ENCODE results near the gene SPZ1.
A peak's percentile ranks its signal among the peaks of the same experiment; 100 is the strongest.
"Not testable (repeated sequence)": the region's sequence is repeated elsewhere in the genome, so short reads cannot be mapped to it uniquely, and the experiment has no call there.

The SPZ1 gene

GRCh38 chr5:80341016-80341775, 21.4 kb downstream of the SPZ1 start:
- no peaks in the 10 kb centered on the region for H3K9me3 ChIP-seq (ENCODE audit: insufficient read depth, low read length)

GRCh38 chr5:80343067-80343466, 23.3 kb downstream of the SPZ1 start:
- H3K4me1 ChIP-seq (ENCODE audit: low read length), result no peaks in the 10 kb centered on the region
- no peaks in the 10 kb centered on the region for H3K9me3 ChIP-seq (ENCODE audit: insufficient read depth, low read length)
- no peaks in the 10 kb centered on the region for H3K27me3 ChIP-seq (ENCODE audit: low read depth, low read length)
- no peak overlapping the region for H3K4me3 ChIP-seq (ENCODE audit: low read length)
- no peak overlapping the region for H3K27ac ChIP-seq (ENCODE audit: low read length)
- no peaks in the 10 kb centered on the region for H4K20me1 ChIP-seq (ENCODE audit: insufficient read depth, low read length)
- H3K36me3 ChIP-seq (replicated peaks; ENCODE audit: low read depth, low read length), result no peaks in the 10 kb centered on the region
- no peak overlapping the region for H3K9ac ChIP-seq (ENCODE audit: low read length)
- no peaks in the 10 kb centered on the region for H3K79me2 ChIP-seq (ENCODE audit: low read length)
- no peak for TF ChIP-seq EZH2phosphoT487 (IDR thresholded peaks at IDR 0.05; ENCODE audit: low read depth)
- no peak for TF ChIP-seq CTCF (IDR thresholded peaks at IDR 0.05; ENCODE audit: low read depth, low read length)
- no peak overlapping the region for H3K4me2 ChIP-seq (ENCODE audit: low read length)
- H2AFZ ChIP-seq (ENCODE audit: low read depth, low read length), result no peak overlapping the region

More at GRCh38 chr5:80341016-80341775, 21.4 kb downstream of the SPZ1 start:
- Histone ChIP-seq H3K27me3 (ENCODE audit: low read depth, low read length) (no peaks in the 10 kb centered on the region), H4K20me1 (ENCODE audit: insufficient read depth, low read length) (no peaks in the 10 kb centered on the region), H3K9ac (ENCODE audit: low read length) (no peak overlapping the region), H3K27ac (ENCODE audit: low read length) (no peak overlapping the region), H3K4me3 (ENCODE audit: low read length) (no peak overlapping the region), H3K79me2 (ENCODE audit: low read length) (no peaks in the 10 kb centered on the region), H3K4me2 (ENCODE audit: low read length) (no peak overlapping the region), H2AFZ (ENCODE audit: low read depth, low read length) (no peak overlapping the region), H3K4me1 (ENCODE audit: low read length) (peaks cover 5% of the 10 kb centered on the region; the same call in 1 of the 2 replicates), H3K36me3 (replicated peaks; ENCODE audit: low read depth, low read length) (no peaks in the 10 kb centered on the region)
- TF ChIP-seq EZH2phosphoT487 (IDR thresholded peaks at IDR 0.05; ENCODE audit: low read depth) (no peak), CTCF (IDR thresholded peaks at IDR 0.05; ENCODE audit: low read depth, low read length) (no peak)

GRCh38 chr5:80346055-80346454, 26.3 kb downstream of the SPZ1 start:
- peak; percentile 63 for TF ChIP-seq CTCF (IDR thresholded peaks at IDR 0.05; ENCODE audit: low read depth, low read length)
- no peak for TF ChIP-seq EZH2phosphoT487 (IDR thresholded peaks at IDR 0.05; ENCODE audit: low read depth)
- H3K27me3 ChIP-seq (ENCODE audit: low read depth, low read length), result no peaks in the 10 kb centered on the region
- no peaks in the 10 kb centered on the region for H3K79me2 ChIP-seq (ENCODE audit: low read length)
- H3K4me2 ChIP-seq (ENCODE audit: low read length), result no peak overlapping the region
- H3K4me3 ChIP-seq (ENCODE audit: low read length), result no peak overlapping the region
- no peaks in the 10 kb centered on the region for H3K4me1 ChIP-seq (ENCODE audit: low read length)
- no peaks in the 10 kb centered on the region for H4K20me1 ChIP-seq (ENCODE audit: insufficient read depth, low read length)
- no peak overlapping the region for H3K9ac ChIP-seq (ENCODE audit: low read length)
- no peaks in the 10 kb centered on the region for H3K36me3 ChIP-seq (replicated peaks; ENCODE audit: low read depth, low read length)
- no peak overlapping the region for H2AFZ ChIP-seq (ENCODE audit: low read depth, low read length)
- no peaks in the 10 kb centered on the region for H3K9me3 ChIP-seq (ENCODE audit: insufficient read depth, low read length)
- H3K27ac ChIP-seq (ENCODE audit: low read length), result no peak overlapping the region

GRCh38 chr5:80348171-80348570, 28.4 kb downstream of the SPZ1 start:
- Histone ChIP-seq H3K4me3 (ENCODE audit: low read length) (no peak overlapping the region), H3K9ac (ENCODE audit: low read length) (no peak overlapping the region), H3K36me3 (replicated peaks; ENCODE audit: low read depth, low read length) (no peaks in the 10 kb centered on the region), H3K27me3 (ENCODE audit: low read depth, low read length) (no peaks in the 10 kb centered on the region), H3K27ac (ENCODE audit: low read length) (no peak overlapping the region), H3K9me3 (ENCODE audit: insufficient read depth, low read length) (no peaks in the 10 kb centered on the region), H3K4me1 (ENCODE audit: low read length) (no peaks in the 10 kb centered on the region), H2AFZ (ENCODE audit: low read depth, low read length) (no peak overlapping the region), H3K79me2 (ENCODE audit: low read length) (no peaks in the 10 kb centered on the region), H4K20me1 (ENCODE audit: insufficient read depth, low read length) (no peaks in the 10 kb centered on the region), H3K4me2 (ENCODE audit: low read length) (no peak overlapping the region)
- TF ChIP-seq EZH2phosphoT487 (IDR thresholded peaks at IDR 0.05; ENCODE audit: low read depth), result no peak
- no peak for TF ChIP-seq CTCF (IDR thresholded peaks at IDR 0.05; ENCODE audit: low read depth, low read length)

GRCh38 chr5:80351019-80351418, 31.2 kb downstream of the SPZ1 start:
- H3K4me2 ChIP-seq (ENCODE audit: low read length); H3K9me3 ChIP-seq (ENCODE audit: insufficient read depth, low read length); H3K9ac ChIP-seq (ENCODE audit: low read length); H3K27me3 ChIP-seq (ENCODE audit: low read depth, low read length); H3K4me1 ChIP-seq (ENCODE audit: low read length); H3K36me3 ChIP-seq (replicated peaks; ENCODE audit: low read depth, low read length); H3K27ac ChIP-seq (ENCODE audit: low read length); H2AFZ ChIP-seq (ENCODE audit: low read depth, low read length); H4K20me1 ChIP-seq (ENCODE audit: insufficient read depth, low read length); H3K79me2 ChIP-seq (ENCODE audit: low read length); H3K4me3 ChIP-seq (ENCODE audit: low read length): not testable (repeated sequence)

Measured in OCI-LY3 (cell line).